SKM-1 treated with dmso at 0.1 percent for 144 hours (cell line): Measurements from ENCODE around the gene TRIO.
"Not testable (repeated sequence)": the region's sequence is repeated elsewhere in the genome, so short reads cannot be mapped to it uniquely, and the experiment has no call there.

Source experiments
- DNase-seq: peaks from one replicate; lab custom pipeline; 2025; ENCODE audit not compliant: unreplicated experiment; lab: John Stamatoyannopoulos, UW

Gene TRIO

DNA sequence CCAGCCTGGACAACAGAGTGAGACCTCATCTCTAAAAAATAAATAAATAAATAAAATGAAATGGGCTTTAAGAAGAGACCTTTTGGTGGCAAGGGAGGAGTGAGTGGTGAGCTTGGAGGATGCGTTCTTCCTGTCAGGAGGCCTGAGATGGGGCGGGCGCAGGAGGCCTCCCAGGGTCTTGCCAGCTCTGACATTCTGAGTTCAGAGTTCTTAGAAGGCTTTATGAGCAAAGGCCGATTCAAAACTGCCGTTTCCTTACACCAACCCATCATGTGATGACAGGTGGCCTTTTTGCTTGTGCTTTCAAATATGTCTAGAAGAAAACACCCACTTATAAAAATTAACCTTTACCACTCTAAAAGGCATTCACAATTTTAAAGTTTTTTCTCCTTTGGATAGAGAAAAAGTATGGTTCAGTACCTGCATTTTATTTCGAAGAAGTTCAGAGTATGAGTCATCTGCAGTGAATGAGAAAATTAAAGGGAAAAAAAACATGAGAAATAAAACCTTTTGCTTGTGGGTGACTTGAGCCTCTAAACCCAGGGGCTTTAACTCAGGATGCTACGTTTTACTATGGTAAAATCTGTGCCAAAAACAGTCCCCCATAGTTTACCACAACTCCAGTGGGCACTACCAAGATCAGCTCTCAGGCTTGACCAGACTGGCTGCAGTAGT lies 281.0 kb downstream of the TRIO start:
- DNase-seq: no peak

DNA sequence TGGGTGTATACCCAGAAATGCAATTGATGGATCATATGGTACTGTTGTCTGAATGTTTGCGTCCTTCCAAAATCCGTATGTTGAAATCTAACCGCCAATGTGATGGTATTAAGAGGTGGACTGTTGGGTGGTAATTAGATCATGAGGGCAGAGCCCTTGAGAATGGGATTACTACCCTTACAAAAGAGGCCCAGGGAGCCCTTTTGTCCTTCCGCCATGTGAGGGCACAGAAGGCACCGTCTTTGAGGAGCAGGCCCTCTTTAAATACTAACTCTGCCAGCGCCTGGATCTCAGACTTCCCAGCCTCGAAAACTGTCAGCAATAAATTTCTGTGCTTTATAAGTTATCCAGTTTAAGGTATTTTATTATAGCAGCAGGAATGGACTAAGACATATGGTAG lies 282.4 kb downstream of the TRIO start:
- DNase-seq: no peak

DNA sequence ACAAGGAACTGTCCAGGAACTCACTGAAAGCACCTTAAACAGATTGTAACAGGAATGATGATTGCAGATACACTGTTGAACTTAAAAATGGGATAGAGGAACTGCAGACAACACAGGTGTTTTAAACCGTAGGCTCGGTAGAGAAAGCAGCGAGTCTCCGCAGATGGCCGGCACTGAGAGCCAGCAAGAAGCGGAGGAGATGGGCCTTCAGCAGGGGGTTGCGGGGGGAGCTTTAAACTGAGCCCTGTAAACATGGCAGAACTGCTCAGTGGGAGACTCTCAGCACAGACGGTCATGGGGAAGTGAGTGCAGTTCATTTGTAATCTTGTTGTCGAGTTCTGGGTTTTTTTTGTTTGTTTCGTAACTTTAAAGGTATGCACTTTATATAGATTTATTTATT lies 283.4 kb downstream of the TRIO start:
- no peak for DNase-seq

DNA sequence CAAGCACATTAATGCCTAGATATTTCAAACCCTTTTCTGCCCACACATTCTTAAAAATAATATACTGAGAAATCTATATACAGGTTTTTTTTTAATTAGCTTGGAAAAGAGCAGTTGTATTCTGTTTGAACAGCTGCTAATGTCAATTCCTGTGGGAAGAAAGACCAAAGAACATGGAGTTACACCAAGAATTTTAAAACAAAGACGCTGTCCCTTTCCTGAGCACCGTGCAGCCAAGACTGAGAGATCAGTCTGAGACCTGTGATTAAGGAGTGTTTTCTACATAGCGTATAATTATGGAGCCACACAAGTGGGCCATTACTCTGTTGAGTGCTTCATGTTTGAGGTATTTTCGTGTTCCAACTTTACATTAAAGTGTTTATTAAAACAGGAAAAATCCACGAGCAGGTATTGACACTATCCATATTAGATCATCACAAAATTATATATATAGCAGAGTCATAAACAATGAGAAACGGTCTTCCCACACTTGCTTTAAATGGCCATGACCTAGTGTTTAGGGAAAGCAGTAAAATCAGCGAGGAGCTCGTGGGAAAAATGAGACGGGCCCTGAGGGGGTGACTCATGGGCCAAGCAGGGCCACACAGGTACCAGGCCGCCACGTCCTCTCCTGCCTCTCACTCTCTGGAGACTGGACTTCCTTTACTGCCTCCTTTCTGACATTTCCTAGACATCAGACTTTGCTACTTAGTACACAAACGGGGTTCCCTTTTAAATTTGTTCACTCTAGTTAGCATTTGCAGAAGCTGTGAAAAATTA lies 285.4 kb downstream of the TRIO start:
- no peak for DNase-seq

DNA sequence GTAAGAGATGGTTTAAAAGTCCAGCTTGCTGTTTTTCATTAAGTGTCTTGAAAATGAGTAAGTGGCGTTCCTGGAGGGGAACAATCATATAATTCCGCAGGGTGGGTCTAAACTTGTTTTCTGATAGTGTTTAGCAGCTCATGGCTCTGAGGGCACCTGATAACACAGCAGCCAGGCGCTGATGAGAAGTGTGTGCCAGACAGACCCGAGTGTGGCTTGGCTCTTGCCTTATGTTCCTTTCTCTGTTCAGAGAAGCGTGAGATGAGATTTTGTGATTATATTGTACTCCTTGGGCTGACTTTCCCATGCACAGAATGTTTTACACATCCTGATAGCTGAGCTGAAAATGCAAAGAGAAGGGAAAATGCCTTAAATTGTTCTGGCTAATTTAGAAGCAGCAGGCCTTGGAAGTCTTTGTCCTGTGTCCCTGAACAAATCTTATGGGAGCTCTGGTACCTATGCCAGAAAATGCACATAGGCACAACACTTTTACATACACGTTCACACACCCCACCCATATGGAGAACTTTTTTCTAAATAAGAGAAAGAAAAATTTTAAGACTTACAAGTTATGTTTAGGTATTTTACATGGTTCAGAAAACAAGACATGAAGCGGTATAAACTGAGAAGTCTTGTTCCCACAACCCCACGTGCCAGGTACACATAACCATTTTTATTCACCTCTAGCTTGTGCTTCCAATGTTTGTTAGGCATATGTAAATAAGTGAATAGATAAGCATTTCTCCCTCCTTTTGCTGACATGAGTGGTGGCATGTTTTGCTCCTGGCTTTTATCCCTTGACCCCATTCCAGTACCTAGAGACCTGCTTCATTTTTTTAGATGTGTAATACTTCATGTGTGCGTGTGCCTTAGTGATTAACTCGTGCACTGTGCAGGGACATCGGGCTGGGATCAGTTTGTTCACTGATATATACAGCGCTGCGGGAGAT lies 286.2 kb downstream of the TRIO start:
- DNase-seq: no peak

DNA sequence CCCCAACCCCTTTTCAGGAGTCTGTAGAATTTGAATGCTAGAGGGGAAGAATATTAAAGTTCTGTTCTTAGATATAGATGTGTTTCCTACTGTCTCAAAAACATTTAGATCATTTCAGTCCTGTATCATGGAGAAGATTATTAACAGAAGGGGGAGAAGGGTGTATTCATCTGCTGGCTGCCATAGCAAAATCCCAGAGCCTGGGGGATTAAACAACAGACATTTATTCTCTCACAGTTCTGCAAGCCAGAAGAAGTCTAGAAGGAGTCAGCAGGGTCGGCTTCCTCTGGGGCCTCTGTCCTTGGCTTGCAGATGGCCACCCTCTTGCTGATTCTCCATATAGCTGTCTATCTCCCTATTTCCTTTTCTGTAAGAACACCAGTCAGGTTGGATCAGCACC lies 288.4 kb downstream of the TRIO start:
- DNase-seq: no peak

DNA sequence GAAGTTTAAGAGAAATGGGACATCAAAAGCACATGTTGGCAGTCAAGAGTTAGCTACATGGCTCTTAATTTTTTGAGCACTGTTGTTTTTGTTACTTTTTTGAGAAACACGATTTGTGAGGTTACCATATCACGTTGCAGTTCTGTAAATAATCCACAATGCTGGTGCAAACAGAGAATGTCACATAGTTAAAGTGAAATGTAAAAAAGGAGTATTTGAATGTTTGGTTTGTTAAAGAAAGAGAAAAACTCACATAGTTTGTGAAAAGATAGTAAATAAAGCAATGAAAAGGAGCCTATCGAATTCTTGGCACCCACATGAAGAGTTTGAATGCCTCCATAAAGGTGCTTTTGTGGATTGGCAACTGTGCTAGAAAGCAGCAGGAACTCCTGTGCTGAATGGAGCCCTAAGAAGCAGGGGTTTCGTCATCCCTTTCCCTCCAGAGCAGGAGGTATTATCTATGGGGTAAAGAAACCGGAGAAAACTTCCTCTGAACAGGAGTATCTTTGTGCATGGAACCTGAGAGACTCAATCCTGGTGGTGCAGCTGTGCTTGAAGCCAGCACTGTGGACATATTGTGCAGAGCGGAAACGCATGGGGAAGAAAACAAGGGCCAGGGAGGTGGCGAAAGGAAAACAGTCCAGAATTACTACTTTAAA lies 289.9 kb downstream of the TRIO start:
- no peak for DNase-seq

DNA sequence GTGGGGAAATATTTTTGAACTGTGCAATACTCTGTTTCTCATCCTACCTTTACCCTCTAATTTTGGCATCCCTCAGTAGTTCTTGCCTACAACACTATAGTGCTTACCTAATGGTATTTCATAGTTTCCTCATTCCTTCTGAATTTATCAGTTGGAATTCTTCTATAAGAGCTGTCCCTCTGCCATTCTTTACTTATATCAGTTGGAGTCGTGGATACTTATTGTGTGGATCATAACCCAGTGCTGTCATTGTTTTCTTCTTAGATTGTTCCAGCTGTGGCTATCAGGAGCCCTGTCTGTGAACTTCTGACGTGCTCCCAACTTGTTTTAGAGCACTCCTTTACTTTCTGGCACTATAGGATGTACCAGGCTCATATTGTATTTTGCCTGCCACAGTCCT lies 292.3 kb downstream of the TRIO start:
- DNase-seq: no peak

DNA sequence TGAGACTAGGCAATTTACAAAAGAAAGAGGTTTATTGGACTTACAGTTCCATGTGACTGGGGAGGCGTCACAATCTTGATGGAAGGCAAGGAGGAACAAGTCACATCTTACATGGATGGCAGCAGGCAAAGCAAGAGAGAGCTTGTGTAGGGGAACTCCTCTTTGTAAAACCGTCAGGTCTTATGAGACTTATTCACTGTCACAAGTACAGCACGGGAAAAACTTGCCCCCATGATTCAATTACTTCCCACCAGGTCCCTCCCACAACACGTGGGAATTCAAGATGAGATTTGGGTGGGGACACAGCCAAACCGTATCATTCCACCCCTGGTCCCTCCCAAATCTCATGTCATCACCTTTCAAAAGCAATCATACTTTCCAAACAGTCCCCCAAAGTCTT lies 293.0 kb downstream of the TRIO start:
- not testable (repeated sequence) for DNase-seq

DNA sequence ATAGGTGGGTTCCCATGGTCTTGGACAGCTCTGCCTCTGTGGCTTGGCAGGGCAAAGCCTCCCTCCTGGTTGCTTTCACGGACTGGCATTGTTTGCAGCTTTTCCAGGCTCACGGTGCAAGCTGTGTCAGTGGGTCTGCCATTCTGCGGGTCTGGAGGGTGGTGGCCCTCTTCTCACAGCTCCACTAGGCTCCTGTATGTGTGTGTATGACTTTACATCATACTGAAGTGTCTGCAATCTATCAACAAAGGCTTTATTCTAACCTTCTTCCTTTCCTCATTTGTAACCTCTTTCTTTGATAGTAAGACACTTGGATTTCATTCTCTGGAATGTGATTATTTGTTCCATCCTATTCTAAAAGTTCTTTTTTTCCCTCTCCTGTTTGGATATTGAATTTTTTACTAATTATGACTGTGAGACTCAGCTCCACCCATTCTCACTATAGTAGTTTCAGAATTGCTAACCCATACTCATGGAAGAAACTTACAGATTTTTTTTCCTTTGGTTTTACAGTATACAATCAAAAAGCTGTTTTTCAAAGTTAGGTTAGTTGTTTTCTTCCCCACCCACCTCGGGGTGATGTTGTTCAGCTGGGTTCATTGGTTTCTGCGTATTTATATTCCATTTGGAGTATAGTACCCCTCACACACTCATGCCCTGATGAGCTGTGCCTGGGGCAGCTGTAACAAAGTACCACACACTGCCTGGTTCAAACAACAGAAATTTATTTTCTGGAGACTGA lies 293.8 kb downstream of the TRIO start:
- no peak for DNase-seq

DNA sequence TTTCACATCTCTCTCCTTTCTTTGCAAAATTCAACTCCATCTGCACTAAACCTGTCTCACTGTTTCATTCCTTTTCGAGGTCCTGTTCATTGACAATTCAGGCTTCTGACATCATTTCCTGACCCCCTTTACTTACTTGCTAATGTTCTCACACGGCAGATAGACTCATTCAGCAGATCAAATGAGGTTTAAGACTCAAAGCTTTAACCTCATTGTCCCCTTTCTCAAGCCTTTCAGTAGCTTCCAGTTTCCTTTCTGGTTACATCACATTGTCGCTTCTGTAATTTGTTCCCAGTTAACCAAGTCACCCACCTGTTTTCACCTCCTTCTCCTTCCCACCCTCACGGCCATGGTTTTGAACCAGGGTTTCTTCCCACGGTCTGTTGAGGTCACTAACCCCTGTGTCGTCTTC lies 295.1 kb downstream of the TRIO start:
- no peak for DNase-seq

DNA sequence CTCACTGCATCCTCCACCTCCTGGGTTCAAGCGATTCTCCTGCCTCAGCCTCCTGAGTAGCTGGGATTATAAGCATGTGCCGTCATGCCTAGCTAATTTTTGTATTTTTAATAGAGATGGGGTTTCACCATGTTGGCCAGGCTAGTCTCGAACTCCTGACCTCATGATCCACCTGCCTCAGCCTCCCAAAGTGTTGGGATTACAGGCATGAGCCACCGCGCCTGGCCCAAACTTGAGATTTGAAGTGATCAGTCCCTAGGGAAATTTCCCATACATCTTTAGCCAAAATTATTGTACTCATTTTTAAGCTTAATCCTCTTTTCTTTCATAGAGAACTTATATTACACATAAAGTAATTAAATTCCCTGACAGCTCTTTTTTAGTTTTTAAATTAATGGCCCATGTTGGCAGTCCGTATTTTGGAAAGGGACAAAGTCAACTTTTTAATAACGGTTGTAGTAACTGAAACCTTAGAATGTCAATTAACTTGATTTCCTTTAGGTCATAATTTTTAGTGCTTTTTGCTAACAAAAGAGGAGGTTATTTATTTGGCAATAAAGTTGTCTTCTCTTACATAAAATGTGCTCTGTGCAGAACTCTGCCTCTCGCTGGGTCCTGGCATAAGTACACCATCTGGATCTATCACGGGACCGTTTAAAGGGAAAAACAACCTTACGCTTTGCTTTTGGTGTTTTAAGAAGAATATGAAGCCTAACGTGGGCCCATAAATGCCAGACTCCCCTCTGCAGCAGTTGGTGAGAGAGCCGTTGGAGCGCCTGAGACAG lies 296.1 kb downstream of the TRIO start:
- DNase-seq: no peak

DNA sequence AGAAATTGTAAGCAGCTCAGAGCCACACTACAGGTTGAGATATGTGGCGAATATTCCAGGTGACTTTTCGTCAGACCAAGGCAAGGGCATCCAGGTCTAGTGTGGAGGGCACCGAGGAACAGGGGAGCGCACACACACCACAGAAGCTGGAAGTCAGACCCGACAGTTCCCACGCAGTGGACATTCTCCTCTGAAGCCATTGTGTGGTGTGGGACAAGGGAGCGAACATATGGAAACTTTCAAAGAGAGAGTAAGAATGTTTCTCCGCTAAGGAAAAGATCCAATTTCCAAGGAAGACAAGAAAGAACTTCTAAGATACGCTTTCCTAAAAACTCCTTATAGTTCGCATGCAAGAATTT lies 297.1 kb downstream of the TRIO start:
- no peak for DNase-seq

DNA sequence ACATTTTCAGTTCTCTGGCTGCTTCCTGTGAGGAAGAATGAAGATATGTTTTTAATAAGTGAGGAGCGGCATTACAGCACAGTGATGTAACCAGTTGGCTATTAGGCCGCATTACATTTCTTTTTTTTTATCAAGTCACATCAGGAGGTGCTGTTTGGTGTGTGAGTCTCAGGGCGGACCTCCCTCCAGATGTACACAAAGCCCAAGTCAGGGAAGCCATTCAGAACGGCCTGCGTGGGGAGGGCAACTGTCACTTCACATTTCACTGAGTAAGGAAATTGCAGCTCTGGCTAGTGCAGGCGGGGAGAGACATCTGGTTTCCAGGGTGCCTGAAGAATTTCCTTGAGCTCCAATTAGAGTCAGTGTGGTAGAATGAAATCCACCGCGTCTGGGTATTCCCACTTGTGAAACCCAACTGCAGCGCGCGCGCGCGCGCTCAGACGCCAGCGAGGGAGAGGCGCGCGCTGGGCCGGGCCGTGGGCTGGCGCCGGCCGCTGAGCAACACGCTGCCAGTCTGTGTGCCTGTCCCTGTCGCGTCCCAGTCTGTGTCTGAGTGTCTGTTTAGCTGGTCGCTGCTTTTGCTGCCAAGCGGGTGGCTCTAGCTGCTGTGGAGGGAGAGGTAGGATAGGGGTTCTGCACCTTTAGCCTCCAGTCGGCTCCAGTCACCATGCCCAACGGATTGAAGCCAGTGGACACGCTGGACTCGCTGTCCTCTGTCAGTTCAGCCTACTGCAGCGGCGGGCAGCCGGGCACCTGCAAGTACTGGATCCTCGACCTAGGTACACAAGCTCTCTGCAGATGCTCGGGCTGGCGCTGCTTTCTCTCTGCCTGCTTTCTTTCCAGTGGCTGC lies 297.7 kb downstream of the TRIO start:
- DNase-seq: no peak

DNA sequence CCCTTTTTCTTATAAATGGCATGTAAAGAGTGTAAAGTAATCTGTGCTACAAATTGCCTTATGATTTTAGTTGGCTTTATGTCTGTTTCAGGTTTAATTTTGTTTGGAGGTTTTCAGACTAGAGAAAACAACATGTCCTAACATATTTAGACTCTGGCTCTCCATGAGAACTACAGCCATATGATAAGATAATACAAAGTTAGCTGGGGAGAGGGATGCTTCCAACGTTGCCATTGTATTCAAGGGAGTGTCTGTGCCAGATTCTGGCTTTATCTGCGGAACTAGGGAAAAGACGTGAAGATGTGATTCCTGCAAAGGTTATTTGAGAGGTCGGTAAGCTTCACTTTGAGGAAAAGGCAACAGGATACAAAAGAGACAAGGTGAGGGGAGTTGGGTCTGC lies 298.5 kb downstream of the TRIO start:
- DNase-seq: no peak

DNA sequence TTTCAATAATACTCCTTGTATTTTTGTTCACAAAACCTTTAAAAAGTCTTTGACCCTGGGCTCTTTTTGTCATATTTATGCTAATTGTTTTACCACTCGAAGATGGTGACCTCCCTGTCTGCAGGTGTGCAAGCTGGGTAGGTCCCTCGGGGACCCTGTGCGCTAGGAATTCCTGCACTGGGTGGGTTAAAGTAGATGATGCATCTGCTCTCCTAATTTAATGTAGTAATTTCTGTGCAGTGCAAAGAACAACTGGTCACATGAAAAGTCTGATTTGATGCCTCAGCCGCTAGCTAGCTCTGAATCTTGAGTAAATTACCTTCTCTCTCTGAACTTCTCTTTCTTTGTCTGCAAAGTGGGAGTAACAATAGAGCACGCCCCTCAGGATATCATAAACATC lies 299.4 kb downstream of the TRIO start:
- DNase-seq: no peak

DNA sequence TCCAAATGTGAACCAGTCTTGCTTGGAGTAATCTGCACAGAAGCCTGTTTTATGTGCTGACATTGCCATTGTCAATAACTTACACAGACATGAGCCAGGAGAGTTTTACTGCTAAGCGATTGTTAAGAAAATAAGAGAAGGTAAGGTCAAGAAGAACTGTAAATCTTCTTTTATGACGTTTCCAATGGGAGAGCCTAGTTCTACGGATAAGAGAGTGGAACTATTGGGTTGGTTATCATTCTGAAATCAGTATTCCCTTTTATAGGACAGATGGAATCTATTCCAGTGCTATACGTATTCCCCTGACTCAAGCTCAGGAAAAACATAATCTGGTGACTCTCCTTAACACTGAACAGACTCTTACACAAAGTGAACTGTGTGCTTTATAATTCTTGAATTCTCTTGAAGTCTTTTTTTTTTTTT lies 300.5 kb downstream of the TRIO start:
- DNase-seq: no peak

DNA sequence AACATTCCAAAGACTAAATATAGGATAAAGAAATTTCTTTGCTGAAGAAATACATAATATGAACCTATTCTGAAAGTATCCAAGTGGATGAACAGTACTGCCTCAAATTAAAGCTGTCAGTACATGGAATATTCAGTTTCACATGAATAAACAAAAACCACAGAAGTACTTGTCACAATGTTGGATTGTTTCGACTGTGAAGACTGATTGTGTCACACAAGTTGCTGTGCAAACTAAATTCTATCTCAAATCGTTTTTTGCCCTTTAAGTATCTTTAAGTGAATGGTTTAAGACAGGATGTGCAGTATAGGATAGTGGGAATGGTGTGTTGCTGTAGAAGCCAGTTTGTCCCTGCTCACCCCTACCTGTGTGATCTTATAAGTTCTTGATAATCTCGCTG lies 301.0 kb downstream of the TRIO start:
- no peak for DNase-seq

DNA sequence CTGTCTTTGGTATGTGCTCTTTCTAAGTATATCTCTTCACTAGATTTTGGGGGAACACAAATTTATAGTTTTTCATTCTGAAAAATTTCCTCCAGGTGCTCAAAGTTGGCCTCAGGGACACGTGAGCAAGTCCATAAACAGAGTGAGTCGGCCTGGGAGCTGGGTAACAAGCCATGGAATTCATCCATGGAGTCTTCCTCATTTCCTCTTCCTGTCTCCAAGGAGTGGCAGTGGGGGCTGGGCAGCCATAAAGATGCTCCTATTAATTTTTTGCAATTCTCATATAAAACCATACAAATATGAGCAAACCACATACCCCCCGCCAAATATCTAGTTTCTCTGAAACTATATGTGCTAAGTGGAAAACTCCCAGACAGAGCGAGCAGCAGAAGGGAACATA lies 301.9 kb downstream of the TRIO start:
- no peak for DNase-seq
